Activated CD8-positive, alpha-beta memory T cell treated with anti-CD3 and anti-CD28 coated beads, Interleukin-2, amount 50 U/mL, for 48 hours (primary cell): ENCODE data around the gene ZC3H18.

Experiments
- DNase-seq: peaks from one replicate; pipeline ENCODE4 v3.0.0-alpha.2; 2020

ZC3H18 gene

DNA sequence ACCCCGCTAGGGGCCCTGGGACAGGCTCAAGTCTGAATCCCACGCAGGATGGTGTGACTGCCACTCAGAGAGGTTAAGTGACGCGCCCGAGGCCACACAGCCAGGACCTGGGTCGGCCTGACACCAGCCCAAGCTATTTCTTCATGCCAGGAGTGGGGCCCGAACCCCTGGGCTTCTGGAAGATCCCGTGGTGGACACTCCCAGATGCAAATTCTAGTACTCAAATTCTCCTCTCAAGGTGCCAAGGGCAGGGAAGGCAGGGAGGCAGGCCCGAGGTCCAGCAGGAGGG lies 73.4 kb downstream of the ZC3H18 start:
- DNase-seq: no peak

DNA sequence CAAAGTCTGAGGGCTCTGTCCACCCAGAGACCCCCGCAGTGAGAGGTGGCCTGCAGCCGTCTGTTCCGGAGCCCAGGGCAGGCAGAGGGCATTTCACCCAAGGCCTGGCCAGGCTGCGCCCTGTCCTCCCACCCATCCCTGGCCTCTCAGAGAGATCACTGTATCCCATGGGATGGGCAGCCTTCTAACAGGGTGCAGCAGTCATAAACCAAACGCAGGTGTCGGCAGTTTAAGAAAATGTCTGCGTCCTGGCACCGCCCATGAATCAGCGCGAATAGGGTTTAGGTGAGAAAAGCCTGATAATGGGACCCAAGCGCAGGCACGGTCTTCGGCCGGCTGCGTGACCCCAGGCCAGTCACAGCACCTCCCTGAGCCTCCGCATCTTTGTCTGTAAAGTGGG lies 75.3 kb downstream of the ZC3H18 start:
- no peak for DNase-seq

DNA sequence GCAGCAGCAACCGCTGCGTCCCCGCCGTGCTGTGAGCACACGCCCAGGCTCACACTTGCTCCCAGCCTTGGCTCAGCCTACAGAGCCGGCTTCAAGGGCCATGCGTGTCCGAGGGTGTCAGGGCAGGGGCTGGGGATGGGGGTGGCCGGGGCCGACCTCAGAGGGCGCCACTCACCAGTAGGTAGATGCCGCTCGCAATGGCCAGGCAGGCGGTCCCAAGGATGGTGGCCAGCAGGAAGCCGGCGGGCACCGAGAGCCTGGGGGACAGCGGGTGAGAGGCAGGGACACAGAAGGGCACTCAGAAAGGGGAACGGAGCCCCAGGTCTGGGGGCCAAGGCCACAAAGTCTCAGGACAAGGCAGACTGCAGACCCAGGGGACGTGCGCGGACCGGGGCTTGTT lies 75.7 kb downstream of the ZC3H18 start:
- DNase-seq: no peak

DNA sequence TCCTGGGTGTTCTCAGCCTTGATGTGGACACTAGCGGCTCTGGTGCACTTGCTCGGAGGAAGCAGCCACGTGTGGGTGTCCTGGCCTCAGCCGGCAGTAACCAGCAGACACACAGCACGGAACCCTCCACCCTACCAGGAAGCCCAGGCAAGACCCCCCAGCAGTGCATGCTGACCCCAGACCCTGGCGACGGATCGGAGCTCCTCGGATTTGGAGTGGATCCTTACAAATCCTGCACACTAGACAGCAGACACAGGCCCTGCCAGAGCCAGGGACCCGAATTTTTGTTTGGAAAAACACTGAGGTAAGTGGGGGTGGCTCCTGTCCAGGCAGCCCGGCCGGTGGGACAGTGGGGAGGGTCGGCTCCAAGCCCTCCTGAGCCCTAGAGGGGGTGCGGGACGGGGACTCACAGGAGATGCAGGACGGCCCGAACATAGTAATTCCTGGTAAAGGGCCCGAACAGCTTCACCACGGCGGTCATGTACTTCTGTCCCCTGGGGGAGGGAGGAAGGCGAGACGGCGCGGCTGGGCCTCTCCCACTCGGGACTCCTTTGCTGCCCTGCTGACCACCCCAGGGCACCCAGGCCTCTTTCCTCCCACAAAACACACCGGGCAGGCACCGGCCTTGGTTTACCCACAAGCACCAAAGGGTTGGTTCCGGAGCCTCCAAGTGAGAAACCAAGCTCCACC lies 76.3 kb downstream of the ZC3H18 start:
- DNase-seq: no peak

DNA sequence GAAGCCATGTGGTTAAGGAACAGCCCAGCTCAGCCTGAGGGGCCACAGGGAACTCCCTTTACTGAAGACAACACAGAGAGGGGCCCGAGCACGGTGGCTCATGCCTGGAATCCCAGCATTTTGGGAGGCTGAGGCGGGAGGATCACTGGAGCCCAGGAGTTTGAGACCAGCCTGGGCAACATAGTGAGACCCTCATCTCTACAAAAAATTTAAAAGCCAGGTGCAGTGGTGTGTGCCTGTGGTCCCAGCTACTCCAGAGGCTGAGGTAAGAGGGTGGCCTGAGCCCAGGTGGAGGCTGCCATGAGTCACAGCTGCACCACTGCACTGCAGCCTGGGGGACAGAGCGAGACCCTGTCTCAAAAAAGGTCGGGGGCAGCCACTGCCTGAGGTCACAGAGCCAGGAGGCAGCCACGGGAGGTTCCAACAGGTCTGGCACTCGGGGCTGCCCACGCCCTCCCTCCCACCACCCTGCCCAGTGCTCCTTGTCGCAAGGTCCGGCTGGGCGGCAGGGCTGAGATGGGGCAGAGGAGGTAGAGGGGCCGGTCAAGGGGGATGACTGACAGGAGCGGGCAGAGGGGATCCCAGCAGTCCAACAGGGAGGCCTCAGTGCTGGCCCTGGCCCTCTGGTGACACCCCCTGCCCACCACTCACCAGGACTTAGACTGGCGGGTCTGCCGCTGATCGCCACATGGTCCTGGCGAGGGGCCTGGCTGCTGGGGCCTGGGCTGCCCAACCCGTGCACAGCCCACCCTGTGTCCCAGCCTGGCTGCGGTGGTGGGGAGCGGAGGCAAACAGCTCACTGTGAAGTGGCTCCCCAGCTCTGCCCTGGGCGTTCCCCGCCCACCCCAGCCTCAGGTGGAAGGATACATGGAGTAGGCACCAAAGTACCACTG lies 77.2 kb downstream of the ZC3H18 start:
- no peak for DNase-seq

DNA sequence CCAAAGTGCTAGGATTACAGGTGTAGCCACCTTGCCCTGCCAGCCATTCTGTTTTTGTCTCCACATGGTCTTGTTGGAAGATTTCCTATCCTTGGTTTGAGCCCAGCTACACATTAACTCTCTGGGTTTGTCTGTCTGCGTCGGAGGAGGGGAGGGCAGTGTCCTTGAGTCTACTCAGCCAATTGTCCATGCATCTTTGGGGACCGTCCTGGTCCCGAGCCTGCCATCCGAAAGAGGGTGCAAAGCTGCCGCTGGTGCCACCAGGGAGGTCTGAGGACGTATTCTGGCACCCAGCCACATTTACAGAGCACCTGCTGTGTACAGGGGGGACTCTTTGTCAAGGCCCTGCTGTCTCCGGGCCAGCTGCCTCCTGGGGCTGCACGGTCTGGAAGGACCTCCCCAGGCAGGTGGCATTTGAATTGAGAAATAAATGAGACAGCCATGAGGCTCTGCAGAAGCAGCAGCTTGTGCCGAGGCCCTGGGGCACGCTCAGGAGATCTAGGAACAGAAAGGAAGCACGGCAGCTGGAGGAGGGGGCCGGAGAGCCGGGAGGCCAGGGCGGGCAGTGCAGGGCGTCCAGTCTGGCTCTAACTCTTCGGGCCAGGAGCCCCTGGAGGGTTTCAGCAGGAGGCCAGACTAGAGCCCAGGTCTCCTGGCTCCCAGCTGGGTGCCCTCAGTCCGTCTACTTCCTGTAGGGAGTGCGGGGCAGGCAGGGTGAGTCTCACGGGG lies 79.2 kb downstream of the ZC3H18 start:
- DNase-seq: no peak

DNA sequence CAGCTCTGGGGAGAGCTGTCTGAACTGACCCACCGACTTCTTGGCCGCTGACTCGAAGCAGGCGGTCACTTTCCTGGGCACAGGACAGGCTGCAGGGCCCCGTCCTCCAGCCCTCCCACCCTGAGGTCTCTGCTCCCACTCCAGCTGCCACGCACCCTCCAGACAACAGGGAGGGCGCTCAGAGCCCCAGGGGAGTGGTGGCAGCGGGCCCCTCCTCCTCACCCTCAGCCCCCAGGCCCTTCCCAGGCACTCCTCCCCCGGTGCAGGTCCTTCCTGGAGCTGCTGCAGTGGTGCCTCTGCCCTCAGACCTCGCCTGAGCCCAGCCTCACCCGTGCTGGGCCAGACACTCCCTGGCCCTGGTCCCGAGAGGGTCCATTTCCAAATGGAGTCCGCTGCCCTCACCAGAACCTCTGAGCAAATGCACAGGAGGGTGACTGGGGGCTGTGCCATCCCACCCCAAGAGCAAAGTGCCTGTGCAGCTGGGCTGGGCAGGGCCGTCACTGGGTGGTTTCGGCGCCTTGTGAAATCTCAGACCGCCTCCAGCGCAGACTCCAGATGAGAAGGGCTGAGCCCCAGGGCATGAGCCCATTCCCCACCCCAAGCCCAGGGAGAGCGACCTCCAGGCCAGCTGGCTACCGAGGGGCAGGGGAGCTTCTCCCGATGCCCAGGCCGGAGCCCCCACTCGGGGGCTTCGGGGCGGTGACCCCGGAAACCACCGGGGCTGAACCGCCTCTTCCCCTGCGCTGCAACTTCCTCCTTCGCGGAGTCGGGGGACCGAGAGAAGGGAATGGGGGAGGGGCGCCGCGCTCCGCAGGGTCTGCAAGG lies 79.9 kb downstream of the ZC3H18 start:
- DNase-seq: no peak

DNA sequence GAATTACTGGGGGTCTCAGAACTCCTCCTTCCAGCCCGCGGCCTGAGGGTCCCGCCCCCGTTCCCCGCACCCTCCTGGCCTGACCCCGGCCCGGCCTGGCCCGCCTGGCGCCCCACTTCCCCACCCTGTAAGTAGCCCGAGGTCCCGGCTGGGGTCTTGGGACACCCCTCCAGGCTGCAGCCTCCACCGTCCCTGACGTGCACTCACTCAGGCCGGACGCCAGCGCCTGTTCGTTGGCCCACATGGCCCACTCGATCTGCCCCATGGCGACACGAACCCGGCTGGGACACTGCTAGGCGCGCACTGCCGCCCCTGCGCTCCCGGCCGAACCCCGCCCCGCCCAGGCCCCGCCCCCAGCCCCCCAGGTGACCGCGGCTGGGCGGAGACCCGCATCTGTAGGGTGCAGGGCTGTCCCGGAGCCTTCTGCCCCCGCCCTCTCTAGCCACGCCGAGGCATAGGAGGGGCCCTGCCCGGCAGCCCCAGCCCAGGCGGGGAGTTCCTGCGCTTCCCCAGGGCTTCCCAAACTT lies 80.6 kb downstream of the ZC3H18 start, which contains the start of gene CYBA:
Gene CYBA, minus strand, starts transcription at position 305 of the 527 bp plus-strand sequence. Its CDS starts 40 bp downstream, at position 265.
- DNase-seq: peak; percentile 92

DNA sequence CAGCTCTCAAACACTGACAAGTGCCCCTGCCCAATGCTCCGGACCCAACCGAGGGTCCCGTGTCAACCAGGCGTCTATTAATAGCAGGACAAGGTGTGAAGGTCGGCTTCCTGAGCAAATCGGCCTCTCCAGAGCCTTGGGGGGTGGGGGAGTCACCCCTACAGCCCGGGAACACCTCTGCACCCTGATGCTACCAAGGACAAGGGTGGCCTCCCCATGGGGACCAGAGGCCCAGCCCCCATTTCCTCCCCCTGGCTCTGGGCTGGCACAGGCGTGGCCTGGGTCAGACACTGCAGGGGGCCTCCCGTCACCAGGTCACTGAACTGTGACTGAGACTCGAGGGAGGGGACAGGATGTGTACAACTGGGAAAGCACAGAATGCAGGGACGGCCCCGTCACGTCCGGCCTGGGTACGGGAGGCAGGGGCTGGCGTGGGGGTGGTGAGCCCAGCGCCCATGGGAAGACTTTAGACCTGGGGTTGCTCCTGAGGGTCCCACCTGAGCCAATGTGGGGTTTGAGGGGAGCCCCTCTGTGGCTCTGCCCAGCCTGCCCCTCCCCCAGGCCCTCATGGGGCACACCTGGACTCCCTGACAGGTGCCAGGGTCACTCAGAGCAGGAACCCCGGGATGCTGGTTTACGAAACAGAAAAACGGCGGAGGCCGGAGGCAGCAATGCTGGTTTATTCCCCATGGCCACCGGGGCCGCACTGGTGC lies 81.2 kb downstream of the ZC3H18 start:
- DNase-seq: peak; percentile 88

DNA sequence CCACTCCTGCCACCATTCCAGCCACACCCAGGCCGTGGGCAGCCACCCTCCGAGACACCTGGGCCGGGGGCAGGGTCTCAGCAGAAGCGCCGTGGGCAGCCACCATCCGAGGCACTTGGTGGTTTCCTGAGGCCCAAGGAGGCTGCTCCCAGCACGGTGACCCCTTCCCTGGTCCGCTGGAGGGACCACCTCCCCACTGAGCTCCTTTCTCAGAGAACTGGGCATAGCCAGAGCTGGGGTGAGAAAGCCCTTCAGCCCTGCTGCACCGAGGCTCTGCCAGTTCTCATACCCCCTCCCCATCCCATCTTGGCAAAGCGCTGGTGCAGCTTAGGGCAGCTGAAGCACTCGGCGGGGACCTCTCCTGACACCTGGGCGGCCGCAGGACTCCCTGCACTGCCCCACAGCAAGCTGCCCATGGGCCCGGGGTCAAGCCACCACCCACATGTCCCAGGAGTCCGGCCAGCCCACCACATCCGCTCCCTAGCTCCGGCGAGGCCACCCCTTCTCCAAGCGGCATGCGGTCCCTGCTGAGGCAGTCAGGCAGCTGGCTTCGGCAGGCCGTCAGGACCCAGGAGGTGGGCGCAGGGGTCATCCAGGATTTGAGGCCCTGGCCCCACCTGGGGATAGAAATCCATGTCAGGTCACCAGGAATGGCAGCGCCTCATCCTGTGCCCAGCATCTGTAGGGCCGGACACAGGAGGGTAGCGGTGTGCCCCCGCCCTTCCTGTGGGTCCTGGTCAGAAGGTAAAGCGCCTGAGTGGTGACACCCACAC lies 82.0 kb downstream of the ZC3H18 start:
- DNase-seq: no peak

DNA sequence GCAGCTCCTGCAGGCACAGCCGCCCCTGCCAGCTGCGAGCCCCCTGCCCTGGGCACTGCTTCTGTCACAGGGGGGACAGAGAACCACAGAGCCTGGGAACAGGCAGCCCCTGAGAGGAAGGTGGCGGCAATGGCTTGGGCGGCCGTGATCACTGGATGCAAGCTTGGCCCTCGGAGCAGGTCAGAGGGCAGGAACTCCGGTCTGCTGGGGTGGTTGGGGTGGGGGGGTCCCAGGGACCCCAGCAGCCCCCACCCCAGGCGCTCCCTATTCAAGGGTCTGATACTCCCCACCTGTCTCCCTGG lies 82.5 kb downstream of the ZC3H18 start:
- DNase-seq: no peak

DNA sequence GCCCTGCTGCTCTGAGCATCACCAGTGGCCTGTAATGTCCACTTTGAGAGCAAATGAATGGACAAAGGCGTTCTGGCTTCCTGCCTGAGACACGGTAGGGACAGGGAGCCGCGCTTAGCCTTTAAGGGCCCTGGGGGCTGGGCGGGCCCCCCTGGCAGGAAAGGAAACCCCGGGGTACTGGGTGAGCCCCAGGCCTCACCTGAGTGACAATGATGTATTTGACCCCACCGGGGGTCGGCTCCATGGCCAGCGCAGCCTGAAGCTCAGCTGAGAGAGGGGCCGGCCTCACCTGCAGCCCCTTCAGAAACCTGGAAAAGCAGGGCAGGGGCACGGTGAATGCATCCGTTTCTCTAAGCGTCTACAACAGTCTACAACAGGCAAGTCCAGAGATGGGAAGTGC lies 82.9 kb downstream of the ZC3H18 start:
- DNase-seq: no peak

DNA sequence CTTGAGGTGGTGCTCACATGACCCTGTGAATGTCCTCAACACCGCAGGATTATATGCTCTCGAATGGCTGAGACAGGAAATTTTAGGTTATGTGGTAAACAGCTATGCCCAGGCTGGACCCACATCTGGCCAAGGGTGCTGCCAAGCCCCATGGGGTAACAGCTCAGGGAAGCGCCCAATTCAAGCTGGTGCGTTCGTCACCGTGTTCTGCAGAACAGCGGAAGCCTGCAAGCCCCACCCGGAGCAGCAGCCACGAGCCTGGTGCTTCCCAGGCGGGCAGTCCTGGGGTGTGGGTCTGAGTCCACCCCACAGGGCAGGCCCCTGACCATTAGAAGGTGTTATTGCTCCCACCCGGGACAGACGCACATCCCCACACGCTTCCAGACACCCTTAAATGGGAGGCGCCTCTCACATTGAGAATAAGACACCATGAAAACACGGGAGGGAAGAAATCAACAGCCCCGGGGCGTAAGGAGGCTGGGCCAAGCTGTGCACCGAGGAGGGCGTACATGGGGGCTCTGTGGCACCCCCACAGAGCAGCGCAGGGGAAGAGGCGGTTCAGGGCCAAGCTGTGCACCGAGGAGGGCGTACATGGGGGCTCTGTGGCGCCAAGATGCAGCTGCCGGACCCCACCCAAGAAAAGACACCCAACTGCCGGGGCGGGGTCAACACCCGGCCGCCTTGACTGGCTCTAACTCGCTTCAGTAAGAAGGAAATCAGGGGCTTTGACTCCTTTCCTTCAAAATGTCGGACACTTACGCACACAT lies 83.6 kb downstream of the ZC3H18 start:
- DNase-seq: no peak

DNA sequence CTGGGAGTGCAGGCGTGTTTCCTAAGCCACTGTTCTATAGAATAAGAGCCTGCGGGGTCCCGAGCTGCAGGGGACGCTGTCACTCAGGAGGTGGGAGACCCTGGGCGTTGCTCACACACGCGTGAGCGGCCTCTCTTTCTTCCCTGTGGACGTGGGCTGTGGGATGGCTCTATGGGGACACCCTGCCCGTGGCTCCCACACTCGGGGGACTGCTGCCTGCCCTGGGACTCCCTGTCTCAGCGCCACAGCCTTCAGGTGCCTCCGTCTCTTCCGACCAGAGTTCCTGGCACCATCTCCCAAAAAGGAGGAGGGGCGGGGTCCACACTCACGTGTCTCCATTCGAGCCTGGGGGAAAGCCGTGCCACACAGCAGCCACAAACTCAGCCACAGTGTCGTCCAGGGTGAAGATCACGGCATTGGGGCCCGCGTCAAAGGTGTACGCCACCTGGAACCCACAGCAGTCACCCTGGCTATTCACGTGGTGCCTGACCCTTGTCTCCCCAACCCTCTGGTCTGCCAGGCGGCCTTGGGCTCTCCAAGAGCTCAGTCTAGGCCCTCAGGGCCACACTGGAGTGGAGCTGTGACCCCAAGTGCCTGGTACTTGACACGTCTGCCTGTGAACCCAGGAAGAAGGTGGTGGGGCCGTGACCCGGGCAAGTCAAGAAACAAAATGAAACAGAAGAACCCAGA lies 84.3 kb downstream of the ZC3H18 start:
- DNase-seq: no peak

DNA sequence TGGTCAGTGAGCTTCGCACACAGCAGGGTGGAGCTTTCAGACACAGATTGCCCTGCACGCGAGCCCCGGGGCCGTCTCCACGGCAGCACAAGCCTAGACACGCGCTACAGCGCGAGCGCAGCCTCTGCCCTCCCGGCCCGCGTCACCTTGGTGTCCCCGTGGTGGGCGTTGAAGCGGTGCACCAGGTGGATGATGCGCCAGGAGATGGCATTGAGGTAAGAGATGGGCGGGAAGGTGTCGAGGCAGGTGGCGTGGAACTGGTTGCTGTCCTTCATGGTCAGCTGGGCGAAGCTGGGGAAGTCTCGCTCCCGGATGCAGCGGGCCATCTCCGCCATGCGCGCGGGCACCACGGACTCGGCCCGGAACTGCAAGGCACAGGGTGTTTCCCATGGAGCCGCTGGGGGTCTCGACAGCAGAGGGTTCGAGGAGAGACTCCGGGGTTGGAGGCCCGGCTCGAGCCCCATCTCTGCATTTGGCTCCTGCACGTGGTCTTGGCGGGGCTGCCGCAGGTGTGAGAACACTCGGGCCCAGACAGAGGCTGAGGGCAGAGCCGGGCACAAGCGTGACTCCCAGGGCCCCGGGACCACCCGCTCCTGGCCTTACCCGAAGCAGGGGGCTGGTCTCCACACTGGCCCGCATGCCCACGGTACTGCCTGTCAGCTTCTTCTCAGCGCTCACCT lies 85.0 kb downstream of the ZC3H18 start:
- DNase-seq: no peak

DNA sequence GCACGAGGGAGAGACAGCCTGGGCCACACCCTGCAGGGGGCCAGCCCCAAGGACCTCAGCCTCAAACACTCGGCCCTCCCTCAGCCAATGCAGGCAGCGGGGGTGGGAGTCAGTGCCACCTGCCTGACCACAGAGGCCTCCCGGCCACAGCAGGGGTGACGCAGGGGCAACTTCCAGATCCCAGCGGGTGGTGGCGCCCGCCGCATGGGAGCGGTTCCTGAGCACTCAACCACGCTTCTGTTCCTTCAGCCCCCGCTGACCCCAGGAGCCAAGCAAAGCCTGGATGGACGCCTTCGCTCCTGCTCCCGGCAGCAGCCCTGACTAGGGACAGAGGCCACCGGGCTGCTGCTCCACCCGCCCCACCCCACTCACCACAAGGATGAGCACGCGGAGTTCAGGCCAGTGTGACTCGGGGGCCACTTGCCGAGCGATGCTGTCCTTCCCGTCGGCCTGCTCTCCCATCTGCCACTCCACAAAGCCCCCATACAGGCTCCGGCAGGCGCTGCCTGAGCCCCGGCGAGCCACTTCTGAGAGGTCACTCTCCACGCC lies 85.6 kb downstream of the ZC3H18 start:
- DNase-seq: no peak

DNA sequence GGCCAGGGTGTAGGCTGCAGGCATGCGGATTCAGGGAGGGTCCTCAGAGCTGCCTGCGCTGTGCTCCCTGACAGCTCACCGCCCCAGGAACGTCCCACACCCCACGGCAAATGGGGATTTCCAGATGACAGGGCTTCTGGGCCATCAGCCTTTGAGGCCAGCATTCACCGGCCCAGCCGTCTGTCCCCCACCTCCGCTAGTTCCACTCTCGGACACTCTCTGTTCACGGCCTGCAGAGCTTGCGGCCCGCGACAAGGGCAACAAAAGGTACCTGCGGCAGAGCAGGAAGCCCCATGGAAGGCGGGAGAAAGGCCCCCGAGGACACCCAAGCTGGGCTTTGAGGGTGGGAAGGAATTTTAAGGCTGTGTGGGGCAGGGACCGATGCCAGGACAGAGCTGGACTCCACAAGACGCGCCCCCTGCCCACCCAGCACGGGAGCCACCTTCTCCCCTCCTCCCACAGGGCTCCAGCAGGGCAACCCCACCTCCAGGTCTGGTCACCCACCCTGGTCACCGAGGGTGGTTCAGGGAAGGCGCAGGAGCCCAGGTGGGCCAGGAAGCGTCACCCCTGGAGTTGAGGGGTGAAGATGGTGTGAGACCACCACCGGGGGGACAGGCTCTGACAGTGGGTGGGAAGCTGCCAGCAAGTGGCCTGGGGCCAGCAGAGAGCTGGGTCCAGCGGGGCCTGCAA lies 86.2 kb downstream of the ZC3H18 start:
- no peak for DNase-seq

DNA sequence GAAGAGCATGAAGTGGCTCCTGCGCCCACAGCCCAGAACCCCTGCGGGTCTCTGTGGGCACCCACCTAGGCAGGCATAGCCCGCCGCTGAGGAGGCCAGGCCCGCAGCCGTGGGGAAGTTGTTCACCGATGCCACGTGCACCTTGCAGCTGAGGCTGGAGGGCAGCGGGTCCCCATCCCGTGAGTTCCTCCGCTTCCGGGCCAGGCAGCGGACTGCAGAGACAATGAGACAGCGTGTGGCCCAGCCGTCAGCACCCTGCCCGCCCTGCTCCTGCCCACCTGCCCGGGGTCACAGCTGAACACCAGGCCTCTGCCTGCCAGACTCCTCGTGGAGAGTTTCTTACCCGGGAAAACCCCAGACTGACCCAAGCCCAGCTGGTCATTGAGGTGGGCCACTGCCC lies 87.2 kb downstream of the ZC3H18 start:
- no peak for DNase-seq
